GM21723 (cell line): ENCODE measurements around the gene TMEM95.

Source experiments
- ATAC-seq: cut with Tn5 transposase; IDR thresholded peaks from one replicate; pipeline ENCODE4 v1.9.1; 2021; ENCODE audit warnings: mild to moderate bottlenecking, moderate library complexity; ENCODE audit not compliant: unreplicated experiment

Gene TMEM95

GRCh38 chr17:7355053-7355452, at the start of gene TMEM95:
TMEM95 (plus strand) TSS chr17:7355156; CDS start chr17:7355205, 49 bp downstream.
- no peak for ATAC-seq

- ATAC-seq = peak; percentile 75
These were observed 47.9 kb upstream of the TMEM95 start, which contains the start of gene EIF5A for GRCh38 chr17:7306911-7307685. EIF5A (plus strand) TSS chr17:7307628; CDS start chr17:7309636, 2,008 bp downstream.

- ATAC-seq = no peak
These were observed 47.0 kb upstream of the TMEM95 start for GRCh38 chr17:7307686-7308624.

- no peak for ATAC-seq
These were observed 46.1 kb upstream of the TMEM95 start for GRCh38 chr17:7308625-7309433.

- ATAC-seq = no peak
These were observed 45.3 kb upstream of the TMEM95 start for GRCh38 chr17:7309628-7310027.

- ATAC-seq = no peak
These were observed 43.7 kb upstream of the TMEM95 start for GRCh38 chr17:7311110-7311705.

GRCh38 chr17:7312432-7313087, 42.4 kb upstream of the TMEM95 start:
- no peak for ATAC-seq

GRCh38 chr17:7313088-7313889, 41.7 kb upstream of the TMEM95 start:
- no peak for ATAC-seq

- ATAC-seq = no peak
These were observed 40.9 kb upstream of the TMEM95 start for GRCh38 chr17:7313890-7314718.

GRCh38 chr17:7314719-7315569, 40.0 kb upstream of the TMEM95 start, which contains the start of gene GPS2:
GPS2 (minus strand) TSS chr17:7315360; CDS start chr17:7315052, 308 bp downstream.
- peak; percentile 64 for ATAC-seq

- no peak for ATAC-seq
These were observed 39.3 kb upstream of the TMEM95 start for GRCh38 chr17:7315570-7316235.

- ATAC-seq = no peak
These were observed 37.7 kb upstream of the TMEM95 start for GRCh38 chr17:7317161-7317803.

GRCh38 chr17:7318121-7318860, 36.7 kb upstream of the TMEM95 start:
- ATAC-seq = no peak

- ATAC-seq = no peak
These were observed 33.5 kb upstream of the TMEM95 start for GRCh38 chr17:7321466-7321865.

GRCh38 chr17:7322520-7323194, 32.3 kb upstream of the TMEM95 start:
- no peak for ATAC-seq
